Measurements from ENCODE around the gene AAGAB. TPM values are rescaled to one million over a fixed set of nuclear protein-coding genes. Genes with fewer than 3 reads are reported as not detected.
"Not testable (repeated sequence)": the region's sequence is repeated elsewhere in the genome, so short reads cannot be mapped to it uniquely, and the experiment has no call there.

AAGAB gene
- polyA plus RNA-seq, 3 donors = 47.7 to 65.2 (median 57.6) TPM

GRCh38 chr15:67153044-67153443 is 101.4 kb downstream of the AAGAB start:
- not testable (repeated sequence) for DNase-seq

- no peak for DNase-seq
Measured at GRCh38 chr15:67152429-67152828, 102.0 kb downstream of the AAGAB start.

Other genes starting within 250 kb of the AAGAB start
- gene SMAD3, start 189.1 kb downstream of the AAGAB start, polyA plus RNA-seq (ENCODE audit: insufficient read length in 3 of 3) = 10 to 100 TPM; 45.3 to 57.4 (median 53.1) TPM
- 10 to 100 TPM in 1 of 3 donors, 1 to 10 TPM in 2; 7.7 to 10.1 (median 7.8) TPM for gene IQCH, start 125 bp upstream of the AAGAB start, polyA plus RNA-seq (ENCODE audit: insufficient read length in 3 of 3)

All from renal pelvis (tissue), 4 donors.